ENCODE results near the gene NEURL1. TPM values are rescaled to one million over a fixed set of nuclear protein-coding genes. Genes with fewer than 3 reads are reported as not detected.

Gene NEURL1
- total and polyA plus RNA-seq, 8 donors = 11.0 to 69.9 (median 18.6) TPM

DNA sequence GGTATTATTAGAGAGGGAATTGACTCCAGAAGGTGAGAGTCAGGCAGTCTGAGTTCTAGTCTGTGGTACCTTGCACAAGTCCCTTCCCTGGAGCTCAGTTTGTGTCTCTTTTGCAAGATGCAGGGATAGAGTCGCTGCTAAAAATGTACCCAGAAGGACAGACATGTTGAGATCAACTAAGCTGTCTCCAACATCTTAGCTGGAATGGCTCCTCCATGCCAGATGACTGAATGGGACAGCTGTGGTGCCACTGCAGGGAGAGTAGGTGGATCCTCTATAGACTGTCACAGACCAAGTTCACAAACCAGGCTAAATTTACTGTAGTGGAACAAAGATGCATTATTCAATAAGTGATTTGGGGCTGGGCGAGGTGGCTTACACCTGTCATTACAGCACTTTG, 120.1 kb downstream of the NEURL1 start:
- DNase-seq (no peak), ATAC-seq (no peak), FAIRE-seq (no peak)
- Histone ChIP-seq H3K9me3 (no peaks in the 10 kb centered on the region), H3K36me3 (no peaks in the 10 kb centered on the region), H3K27ac (no peak overlapping the region), H3K27me3 (no peaks in the 10 kb centered on the region), H3K4me3 (no peak overlapping the region), H3K4me1 (peaks cover 0 to 4% (median 0%) of the 10 kb centered on the region in 3 donors)
- intact Hi-C loops (cut with DNase I) = loop anchor here in 1 of 3 donors (10.0 kb wide), 1 partner anchor 261 kb away; no protein-coding TSS in a partner anchor
- TF ChIP-seq, protein P1, sequence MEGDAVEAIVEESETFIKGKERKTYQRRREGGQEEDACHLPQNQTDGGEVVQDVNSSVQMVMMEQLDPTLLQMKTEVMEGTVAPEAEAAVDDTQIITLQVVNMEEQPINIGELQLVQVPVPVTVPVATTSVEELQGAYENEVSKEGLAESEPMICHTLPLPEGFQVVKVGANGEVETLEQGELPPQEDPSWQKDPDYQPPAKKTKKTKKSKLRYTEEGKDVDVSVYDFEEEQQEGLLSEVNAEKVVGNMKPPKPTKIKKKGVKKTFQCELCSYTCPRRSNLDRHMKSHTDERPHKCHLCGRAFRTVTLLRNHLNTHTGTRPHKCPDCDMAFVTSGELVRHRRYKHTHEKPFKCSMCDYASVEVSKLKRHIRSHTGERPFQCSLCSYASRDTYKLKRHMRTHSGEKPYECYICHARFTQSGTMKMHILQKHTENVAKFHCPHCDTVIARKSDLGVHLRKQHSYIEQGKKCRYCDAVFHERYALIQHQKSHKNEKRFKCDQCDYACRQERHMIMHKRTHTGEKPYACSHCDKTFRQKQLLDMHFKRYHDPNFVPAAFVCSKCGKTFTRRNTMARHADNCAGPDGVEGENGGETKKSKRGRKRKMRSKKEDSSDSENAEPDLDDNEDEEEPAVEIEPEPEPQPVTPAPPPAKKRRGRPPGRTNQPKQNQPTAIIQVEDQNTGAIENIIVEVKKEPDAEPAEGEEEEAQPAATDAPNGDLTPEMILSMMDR (IDR thresholded peaks at IDR 0.05) = no peak
- WGBS, 2 donors = 89 to 95% methylated on average over 2 of the region's 2 CpGs

DNA sequence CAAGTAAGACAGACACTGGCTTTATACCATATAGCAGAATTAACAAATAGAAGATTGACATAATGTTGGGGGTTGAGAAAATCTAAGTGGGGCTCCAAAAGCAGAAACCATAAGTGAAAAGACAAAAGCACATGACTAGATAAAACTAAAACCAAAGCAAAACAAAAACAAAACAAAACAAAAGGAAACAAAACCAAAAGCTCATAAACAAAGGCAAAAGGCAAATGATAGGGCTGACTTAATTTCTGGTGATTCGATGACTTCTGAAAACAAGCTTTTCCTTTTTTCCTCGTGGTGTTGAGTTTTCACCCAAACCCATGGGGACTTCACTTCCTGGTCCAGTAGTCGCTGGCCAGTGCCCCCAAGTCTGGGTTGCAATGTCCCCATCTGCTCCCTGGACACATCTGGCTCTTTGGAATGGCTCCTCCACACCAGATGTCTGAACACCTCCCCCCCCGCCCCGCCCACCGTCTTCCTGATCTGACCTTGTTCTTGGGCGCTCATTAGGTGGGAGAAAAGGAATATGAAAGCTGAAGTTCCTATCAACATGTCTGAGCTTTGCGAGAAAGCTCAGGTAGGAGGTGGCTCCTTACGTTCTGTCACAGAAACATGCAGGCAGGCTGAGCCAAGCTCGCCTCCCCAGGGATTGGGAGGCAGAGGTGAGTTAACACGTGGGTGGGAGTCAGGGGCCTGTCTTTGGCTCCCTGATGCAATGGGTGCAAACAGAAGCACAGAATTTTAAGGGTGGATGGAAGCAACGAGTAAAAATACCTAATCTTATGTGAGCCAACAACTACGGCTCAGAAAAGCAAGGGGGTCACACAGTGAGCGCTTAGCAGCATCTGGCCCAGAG, 121.0 kb downstream of the NEURL1 start:
- ATAC-seq (no peak), DNase-seq (no peak), FAIRE-seq (no peak)
- Histone ChIP-seq H3K27me3 (no peaks in the 10 kb centered on the region), H3K4me1 (peaks cover 0 to 7% (median 0%) of the 10 kb centered on the region in 3 donors), H3K36me3 (no peaks in the 10 kb centered on the region), H3K27ac (no peak overlapping the region), H3K9me3 (no peaks in the 10 kb centered on the region), H3K4me3 (no peak overlapping the region)
- intact Hi-C loops (cut with DNase I) = loop anchor here in 1 of 3 donors (10.0 kb wide), 1 partner anchor 260 kb away; no protein-coding TSS in a partner anchor
- TF ChIP-seq, protein P1 (IDR thresholded peaks at IDR 0.05) = no peak
- WGBS, 2 donors = 81 to 87% methylated on average over 14 of the region's 14 CpGs

DNA sequence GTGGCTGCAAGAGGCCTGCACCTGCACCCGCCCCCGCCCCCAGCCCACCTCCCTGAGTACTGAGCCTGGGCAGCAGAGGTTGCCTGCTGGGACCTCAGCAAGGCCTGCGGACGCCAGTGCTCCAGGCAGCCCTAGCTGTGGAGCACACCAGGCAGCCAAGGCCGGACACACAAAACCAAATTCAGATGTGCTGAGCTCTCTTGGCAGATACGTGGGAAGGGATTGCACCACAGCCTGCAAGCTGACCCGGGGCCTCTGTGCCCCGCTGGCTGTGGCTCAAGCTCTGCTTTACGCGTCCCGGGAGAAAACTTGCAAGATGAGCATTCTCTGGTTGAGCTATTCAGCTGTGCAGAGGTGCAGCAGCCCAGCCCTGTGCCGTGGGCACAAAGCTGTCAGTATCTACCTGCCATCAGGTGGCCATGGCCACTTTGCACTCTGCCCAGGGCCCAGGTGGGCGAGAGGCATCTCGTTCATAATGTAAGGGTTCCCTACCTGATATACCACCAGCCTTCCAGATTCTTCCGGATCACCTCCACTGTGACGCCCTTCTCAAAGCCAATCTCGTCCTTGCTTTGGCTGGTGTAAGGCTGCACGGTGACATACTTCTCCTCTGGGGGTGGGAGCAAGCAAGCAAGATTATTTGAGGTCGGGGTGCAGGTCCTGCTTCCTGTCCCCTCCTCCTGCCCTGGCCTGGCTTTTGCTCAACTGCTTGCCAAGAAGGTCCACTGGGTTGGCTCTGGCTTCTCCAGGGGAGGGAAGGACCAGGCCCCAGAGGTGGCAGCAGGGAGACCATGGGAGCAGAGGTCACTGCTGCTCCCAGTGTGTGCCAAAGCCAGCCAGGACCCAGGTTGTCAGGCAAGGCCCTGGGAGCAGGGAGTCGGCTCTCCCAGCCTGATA, 123.4 kb downstream of the NEURL1 start:
- FAIRE-seq (no peak), ATAC-seq (peak in 3 of 4 donors; percentile 10 to 39 (median 36)), DNase-seq (peak in 1 of 6 donors; percentile 56)
- Histone ChIP-seq H3K9me3 (no peaks in the 10 kb centered on the region), H3K27me3 (no peaks in the 10 kb centered on the region), H3K4me1 (peaks cover 0 to 7% (median 0%) of the 10 kb centered on the region in 3 donors), H3K36me3 (no peaks in the 10 kb centered on the region), H3K27ac (no peak overlapping the region), H3K4me3 (no peak overlapping the region)
- intact Hi-C loops (cut with DNase I) = loop anchor here in 1 of 3 donors (10.0 kb wide), 1 partner anchor 258 kb away; no protein-coding TSS in a partner anchor
- TF ChIP-seq, protein P1 (IDR thresholded peaks at IDR 0.05) = no peak
- 84 to 85% methylated on average over 20 of the region's 20 CpGs for WGBS, 2 donors

DNA sequence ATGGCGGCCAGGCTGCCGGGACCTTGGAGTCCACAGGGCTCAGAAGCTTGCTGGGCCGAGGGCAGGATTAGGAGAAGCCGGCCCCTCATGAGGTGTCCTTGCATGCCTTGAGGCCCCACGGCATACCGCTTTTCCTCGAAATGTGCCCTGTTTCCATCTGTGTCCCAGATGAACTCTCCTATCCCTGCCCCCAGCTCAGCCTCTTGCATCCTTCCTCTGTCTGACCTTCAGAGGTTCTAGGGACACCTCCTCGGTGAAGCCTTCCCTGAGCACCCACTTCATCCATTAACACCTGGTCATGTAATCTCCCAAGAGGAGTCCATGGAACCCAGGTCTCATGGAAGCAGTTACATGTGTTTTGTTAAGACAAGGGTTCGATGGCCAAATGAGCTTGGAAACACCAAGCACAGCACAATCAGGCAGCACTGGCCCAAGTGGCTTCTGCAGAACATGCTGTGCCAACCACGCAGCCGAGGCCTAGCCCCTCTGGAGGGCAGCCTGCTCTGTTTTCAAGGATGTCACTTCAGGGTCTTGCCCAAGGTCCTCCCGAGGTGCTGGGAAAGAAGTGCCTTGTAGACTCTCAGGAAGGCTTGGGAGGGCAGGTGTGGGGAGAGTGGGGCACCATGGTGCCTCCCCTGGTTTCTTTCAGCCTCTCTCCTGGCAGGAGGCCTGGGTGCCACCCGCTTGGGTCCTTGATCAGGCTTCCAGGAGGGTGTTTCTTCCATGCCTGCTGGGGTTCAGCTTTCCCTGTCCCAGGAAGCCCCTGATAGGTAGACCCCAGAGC, 124.3 kb downstream of the NEURL1 start:
- FAIRE-seq = no peak

More for the DNA sequence above, 124.3 kb downstream of the NEURL1 start:
- TF ChIP-seq, protein P1 (IDR thresholded peaks at IDR 0.05) = no peak
- ATAC-seq = no peak
- Histone ChIP-seq H3K36me3 (no peaks in the 10 kb centered on the region), H3K4me1 (peaks cover 0 to 7% (median 0%) of the 10 kb centered on the region in 3 donors), H3K9me3 (no peaks in the 10 kb centered on the region), H3K27me3 (no peaks in the 10 kb centered on the region), H3K27ac (no peak overlapping the region), H3K4me3 (no peak overlapping the region)
- WGBS, 2 donors = 90 to 97% methylated on average over 13 of the region's 13 CpGs
- intact Hi-C loops (cut with DNase I) = loop anchor here in 1 of 3 donors (10.0 kb wide), 1 partner anchor 257 kb away; no protein-coding TSS in a partner anchor
- peak in 1 of 6 donors; percentile 37 for DNase-seq

Measured in pancreas (tissue), 10 donors.